GM12872 (cell line): ENCODE results near the gene OR13H1.

Experiments used
- TF ChIP-seq, protein P1 (sequence below): IDR thresholded peaks from 3 replicates; pipeline ENCODE4 v1.5.1; 2011; ENCODE audit warnings: low read depth, mild to moderate bottlenecking, low read length, moderate library complexity; ENCODE audit not compliant: insufficient read depth

OR13H1 gene, protein sequence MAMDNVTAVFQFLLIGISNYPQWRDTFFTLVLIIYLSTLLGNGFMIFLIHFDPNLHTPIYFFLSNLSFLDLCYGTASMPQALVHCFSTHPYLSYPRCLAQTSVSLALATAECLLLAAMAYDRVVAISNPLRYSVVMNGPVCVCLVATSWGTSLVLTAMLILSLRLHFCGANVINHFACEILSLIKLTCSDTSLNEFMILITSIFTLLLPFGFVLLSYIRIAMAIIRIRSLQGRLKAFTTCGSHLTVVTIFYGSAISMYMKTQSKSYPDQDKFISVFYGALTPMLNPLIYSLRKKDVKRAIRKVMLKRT

DNA sequence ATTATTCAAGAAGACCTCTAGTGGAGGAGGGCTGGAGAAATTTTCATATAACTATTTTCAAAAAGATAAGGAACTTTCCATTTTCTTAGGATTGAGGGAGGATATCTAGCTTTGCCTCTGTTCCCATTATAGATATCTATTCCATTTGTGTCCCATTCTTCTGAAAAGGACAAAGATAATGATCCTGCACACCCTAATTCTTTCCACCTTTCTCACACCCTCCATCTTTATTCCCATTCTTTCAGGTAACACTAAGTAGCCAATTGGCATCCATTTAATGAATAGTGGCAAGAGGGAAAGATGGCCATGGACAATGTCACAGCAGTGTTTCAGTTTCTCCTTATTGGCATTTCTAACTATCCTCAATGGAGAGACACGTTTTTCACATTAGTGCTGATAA lies at the start of gene OR13H1:
OR13H1 (plus strand) TSS at position 301 of the 400 bp plus-strand sequence; CDS start at position 301, 0 bp downstream.
- TF ChIP-seq, protein P1, sequence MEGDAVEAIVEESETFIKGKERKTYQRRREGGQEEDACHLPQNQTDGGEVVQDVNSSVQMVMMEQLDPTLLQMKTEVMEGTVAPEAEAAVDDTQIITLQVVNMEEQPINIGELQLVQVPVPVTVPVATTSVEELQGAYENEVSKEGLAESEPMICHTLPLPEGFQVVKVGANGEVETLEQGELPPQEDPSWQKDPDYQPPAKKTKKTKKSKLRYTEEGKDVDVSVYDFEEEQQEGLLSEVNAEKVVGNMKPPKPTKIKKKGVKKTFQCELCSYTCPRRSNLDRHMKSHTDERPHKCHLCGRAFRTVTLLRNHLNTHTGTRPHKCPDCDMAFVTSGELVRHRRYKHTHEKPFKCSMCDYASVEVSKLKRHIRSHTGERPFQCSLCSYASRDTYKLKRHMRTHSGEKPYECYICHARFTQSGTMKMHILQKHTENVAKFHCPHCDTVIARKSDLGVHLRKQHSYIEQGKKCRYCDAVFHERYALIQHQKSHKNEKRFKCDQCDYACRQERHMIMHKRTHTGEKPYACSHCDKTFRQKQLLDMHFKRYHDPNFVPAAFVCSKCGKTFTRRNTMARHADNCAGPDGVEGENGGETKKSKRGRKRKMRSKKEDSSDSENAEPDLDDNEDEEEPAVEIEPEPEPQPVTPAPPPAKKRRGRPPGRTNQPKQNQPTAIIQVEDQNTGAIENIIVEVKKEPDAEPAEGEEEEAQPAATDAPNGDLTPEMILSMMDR: no peak

DNA sequence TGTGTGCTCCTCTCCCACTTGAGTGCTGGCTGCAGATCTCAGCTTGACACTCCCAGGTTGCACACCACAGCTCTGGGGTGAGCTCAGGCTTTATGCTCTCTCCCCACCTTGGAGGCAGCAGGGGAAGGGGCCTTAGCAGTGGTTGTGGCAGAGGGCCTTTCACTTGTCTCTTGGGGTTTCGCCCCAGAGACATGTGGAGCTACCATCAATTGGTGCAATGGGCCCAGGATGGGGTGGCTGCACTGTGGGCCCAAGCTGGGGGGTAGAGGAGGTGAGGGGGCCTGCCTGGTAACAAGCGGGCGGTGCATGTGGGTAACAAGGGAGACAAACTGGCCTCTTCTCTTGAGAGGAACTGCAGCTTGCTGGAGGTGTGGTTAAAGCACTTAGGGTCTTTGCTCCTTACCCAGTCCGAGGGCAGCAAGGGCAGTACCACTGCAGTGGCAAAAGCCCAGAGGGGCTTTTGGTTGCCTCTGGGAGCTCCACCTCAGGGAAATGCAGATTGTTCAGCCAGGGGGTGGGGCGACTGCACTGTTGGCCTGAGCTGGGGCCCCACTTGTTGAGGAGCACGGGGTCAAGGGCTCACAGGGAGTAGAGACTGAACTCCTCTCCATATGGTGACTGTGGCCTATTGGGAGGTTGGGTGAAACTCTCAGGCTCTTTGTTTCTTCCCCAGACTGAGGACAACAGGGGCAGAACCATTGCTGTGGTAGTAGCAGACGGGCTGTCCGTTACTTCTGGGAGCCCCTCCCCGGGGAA lies 30.5 kb upstream of the OR13H1 start:
- TF ChIP-seq, protein P1: no peak

DNA sequence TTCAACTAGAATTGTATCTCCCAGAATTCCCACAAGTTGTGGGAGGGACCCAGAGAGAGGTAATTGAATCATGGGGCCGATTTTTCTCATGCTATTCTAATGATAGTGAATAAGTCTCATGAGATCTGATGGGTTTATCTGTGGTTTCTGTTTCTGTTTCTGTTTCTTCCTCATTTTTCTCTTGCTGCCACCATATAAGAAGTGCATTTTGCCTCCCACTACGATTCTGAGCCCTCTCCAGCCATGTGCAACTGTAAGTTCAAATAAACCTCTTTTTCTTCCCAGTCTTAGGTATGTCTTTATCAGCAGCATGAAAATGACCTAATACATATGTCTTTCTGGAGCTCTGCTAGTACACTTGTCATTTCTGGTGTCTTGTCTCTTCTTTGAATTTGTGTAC lies 22.1 kb upstream of the OR13H1 start:
- TF ChIP-seq, protein P1: no peak

DNA sequence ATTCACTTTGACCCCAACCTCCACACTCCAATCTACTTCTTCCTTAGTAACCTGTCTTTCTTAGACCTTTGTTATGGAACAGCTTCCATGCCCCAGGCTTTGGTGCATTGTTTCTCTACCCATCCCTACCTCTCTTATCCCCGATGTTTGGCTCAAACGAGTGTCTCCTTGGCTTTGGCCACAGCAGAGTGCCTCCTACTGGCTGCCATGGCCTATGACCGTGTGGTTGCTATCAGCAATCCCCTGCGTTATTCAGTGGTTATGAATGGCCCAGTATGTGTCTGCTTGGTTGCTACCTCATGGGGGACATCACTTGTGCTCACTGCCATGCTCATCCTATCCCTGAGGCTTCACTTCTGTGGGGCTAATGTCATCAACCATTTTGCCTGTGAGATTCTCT lies 344 bp downstream of the OR13H1 start:
- TF ChIP-seq, protein P1: no peak

DNA sequence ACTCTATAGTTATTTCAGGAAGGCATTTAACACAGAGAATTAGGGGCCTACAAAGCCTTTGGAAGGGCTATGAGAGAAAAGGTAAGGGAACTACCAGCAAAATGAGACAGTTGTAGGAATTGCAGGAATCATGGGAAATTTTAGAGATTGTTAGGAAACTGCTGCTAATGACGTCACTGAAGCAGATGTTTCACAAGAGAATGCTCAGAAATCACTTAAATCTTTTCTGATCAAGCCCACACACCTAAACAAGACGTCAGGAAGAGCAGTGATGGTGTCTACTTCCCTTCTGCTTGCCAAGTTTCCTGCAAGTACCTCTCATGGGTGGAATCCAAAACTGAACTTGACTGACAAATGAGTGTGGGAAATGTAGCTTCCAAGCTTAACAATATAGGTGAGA lies 5.1 kb downstream of the OR13H1 start:
- TF ChIP-seq, protein P1: no peak

DNA sequence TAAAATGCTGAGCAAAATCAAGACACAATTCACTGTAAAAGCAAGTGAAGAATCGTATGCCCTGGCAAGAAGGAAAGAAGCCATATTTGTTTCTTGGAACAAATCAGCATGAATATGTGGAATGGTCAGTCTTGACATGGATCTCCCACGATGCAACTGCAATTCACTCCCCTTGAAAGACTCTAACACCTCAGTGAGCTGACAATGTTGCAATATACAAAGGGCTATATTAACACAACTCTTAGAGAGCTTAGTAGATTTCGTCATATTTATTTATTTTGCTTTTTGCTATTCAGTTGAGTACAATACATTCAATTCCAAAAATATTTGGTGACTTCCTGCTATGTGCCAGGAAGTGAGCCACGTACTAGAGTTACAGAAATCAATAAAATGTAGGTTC lies 14.7 kb downstream of the OR13H1 start:
- TF ChIP-seq, protein P1: no peak

DNA sequence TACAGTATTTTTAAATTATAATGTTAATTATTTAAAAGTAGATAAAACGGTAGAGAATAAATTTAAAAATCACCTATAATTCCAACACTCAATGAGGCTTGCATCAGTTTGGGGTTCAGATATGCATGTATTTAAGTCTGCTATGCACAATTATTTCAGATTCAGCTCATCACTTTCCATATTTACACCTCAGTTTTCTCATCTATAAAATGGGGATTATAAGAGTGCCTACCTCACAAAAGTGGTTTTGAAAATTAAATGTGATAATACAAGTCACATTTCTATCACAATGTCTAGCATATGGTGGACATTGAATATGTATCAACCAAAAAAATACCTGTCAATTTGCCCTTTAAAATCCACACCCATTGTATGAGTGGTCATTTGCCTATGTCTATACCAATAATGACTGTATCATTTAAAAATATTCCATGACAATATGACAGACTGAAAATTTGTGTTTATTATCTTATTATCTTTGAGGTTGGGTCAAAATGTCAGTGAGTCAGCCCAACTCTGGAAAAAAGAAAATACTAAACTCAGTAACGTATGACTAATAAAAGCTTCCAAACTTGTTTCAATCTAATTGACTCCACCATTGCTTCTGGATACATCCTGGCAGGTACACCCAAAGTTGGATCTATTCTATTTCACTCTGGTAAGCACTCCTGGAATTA lies 20.8 kb downstream of the OR13H1 start:
- TF ChIP-seq, protein P1: no peak
